VCaP (cell line): ENCODE data around the gene COQ9.
"Not testable (repeated sequence)": the region's sequence is repeated elsewhere in the genome, so short reads cannot be mapped to it uniquely, and the experiment has no call there.

Experiments
- H3K27ac ChIP-seq: fragments of 450-650 bp; 2 replicates; pipeline ENCODE4 v1.5.1; 2017
- TF ChIP-seq, protein P1 (sequence below): fragments of 450-650 bp; conservative IDR thresholded peaks from 2 replicates; pipeline ENCODE4 v1.5.1; 2017; ENCODE audit warnings: mild to moderate bottlenecking, moderate library complexity

COQ9 gene

DNA sequence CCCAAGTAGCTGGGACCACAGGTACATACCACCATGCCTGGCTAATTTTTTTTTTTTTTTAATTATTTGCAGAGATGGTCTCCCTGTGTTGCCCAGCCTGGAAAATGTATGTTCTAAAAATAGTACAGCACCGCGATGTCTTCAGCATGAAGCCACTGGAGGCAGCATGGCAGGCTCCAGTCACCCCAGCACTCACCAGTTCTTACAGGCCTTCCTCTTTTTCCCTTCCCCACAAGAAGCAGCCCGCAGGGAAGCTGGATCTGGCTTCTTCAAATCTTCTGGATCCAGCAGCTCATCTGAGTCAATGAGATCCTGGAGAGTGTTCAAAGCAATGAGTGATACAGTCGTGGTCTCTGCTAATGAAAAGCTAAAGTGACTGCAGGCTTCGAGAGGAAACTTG lies 16.3 kb upstream of the COQ9 start:
- TF ChIP-seq, protein P1, sequence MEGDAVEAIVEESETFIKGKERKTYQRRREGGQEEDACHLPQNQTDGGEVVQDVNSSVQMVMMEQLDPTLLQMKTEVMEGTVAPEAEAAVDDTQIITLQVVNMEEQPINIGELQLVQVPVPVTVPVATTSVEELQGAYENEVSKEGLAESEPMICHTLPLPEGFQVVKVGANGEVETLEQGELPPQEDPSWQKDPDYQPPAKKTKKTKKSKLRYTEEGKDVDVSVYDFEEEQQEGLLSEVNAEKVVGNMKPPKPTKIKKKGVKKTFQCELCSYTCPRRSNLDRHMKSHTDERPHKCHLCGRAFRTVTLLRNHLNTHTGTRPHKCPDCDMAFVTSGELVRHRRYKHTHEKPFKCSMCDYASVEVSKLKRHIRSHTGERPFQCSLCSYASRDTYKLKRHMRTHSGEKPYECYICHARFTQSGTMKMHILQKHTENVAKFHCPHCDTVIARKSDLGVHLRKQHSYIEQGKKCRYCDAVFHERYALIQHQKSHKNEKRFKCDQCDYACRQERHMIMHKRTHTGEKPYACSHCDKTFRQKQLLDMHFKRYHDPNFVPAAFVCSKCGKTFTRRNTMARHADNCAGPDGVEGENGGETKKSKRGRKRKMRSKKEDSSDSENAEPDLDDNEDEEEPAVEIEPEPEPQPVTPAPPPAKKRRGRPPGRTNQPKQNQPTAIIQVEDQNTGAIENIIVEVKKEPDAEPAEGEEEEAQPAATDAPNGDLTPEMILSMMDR: no peak
- H3K27ac ChIP-seq: no peak overlapping the region

DNA sequence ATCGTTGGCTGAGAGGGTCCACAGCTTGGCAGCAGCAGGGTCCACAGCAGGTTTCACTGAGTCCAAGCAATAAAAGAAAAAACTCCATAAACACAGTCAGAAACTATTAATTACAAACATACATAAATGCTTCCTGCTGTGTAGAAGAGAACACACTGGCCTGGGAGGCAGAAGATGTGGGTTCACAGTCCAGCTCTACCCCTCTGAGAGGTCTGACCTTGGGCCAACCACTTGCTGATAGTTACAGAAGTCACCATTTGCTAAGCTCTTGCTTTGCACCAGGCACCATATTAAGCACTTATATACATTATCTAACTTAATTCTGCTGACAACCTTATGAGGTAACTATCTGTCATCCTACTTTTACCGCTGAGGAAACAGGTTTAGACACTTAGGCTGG lies 14.8 kb upstream of the COQ9 start:
- TF ChIP-seq, protein P1: no peak
- no peak overlapping the region for H3K27ac ChIP-seq

DNA sequence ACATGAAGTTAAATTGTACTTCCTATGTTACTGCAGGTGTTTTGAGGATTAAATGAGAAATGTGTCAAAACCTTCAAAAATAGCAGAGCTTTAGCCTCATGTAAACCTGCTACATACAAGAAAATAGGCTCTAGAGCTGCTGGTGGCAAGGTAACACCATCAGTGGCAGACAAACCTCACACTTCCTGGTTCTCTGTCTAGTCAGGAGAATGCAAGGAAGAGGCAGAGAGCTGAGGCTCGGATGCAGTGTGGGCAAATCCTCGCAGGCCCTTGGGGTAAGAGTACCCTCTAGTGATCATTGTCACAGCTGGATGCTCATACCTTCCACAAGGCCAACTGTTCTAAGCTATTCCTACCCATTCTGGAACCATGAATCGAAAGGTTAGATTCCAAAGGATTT lies 14.3 kb upstream of the COQ9 start:
- TF ChIP-seq, protein P1: no peak
- H3K27ac ChIP-seq: no peak overlapping the region

DNA sequence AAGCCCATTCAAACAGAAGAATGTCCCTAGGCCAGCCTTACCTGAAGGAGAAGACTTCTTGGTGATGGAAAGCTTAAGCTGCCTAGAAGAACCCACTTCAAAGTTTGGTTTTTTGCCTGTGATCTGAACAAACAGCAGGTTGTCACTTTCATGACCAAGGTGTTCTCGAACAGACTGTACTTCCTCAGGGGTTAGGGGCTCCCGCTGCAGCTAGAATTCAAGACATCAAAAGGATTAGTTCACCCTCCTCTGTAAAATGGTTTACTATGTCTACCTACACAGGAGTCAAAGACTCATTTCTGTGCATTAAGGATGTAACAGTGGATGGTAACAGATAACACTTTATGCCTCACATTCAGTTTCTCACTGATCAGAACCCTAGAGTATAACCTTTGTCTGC lies 13.3 kb upstream of the COQ9 start:
- TF ChIP-seq, protein P1: no peak
- no peak overlapping the region for H3K27ac ChIP-seq

DNA sequence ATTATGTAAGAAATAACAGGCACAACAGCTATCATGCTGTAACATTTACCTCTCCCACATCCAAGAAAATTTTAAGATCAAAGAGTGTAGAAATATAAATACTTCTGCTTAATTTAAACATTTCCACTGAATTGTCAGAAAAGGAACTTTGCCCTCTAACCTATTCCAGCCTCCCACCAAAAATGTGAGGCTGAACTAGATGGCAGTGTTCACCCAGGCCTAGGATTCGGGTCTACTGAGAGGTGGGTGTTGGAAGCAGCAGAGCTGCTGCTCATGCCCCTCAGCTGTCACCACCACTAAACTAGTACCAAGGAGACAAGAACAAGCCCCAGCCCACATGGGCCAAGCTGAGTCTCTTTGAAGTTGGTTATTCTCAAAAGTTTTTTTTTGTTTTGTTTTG lies 11.4 kb upstream of the COQ9 start:
- H3K27ac ChIP-seq: no peak overlapping the region
- TF ChIP-seq, protein P1: no peak

DNA sequence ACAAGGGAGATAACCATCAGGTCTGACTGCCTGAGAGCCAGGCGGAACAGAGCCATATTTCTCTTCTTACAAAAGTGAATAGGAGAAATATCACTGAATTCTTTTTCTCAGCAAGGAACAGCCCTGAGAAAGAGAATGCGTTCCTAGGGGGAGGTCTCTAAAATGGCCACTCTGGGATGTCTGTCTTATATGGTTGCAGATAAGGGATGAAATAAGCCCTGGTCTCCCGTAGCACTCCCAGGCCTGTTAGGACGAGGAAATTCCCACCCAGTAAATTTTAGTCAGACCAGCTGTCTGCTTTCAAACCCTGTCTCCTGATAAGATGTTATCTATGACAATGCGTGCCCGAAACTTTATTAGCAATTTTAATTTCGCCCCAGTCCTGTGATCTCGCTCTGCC lies 7.3 kb upstream of the COQ9 start:
- H3K27ac ChIP-seq: not testable (repeated sequence)

DNA sequence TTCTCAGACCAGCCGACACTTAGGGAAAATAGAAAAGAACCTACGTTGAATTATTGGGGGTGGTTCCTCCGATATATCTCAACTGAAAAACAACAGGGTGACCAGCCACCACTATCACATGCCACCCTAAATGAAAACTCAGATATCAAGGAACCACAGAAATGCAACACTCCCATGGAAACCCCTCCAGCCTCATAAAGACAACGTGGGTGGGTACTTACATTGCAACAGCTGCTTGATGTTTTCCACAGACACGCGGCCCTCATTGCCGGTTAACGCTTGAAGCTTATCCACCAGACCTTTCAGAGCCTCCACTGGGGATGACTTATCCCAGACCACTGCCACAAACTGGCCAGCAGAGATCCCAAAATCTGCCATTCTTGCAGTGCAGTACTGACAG lies 6.7 kb upstream of the COQ9 start:
- not testable (repeated sequence) for H3K27ac ChIP-seq

DNA sequence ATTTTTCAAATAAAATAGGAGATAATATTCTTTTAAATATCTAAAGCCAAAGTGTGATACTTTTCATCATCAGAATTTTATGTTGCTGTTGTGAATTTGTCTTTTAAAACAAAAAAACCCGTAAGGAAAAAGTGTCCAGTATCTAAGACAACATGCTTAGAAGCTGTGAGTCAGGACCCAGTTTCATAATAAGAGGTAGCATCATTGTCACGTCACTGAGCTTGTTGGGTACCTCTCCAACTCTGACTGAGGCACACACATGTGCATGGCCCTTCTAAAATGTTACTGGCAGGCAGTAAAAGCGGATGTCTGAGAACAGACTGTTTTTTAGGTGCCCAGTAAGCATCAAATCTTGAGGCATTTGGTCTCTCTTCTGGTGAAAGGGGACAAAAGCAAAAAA lies 2.6 kb upstream of the COQ9 start:
- H3K27ac ChIP-seq: no peak overlapping the region
- TF ChIP-seq, protein P1: no peak

DNA sequence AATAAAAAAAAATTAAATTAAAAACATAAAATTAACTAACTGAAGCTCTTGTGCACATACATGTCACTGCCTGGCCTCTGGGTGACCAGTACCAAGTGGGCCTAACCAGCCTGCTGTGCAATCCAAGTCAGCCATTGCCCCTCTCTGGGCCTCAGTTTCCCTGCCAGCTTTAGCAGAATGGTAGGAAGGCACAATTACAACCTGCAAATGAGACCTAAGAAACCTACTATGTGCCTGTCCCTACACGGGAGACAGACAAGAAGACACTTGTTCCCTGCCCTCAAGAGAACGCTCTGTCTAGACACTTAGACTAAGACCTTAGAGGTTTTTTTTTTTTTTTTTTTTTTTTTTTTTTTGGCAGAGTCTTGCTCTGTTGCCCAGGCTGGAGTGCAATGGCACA lies 1.8 kb upstream of the COQ9 start:
- no peak overlapping the region for H3K27ac ChIP-seq
- TF ChIP-seq, protein P1: no peak
